ENCODE data around the gene MOGAT1. TPM values are rescaled to one million over a fixed set of nuclear protein-coding genes. Genes with fewer than 3 reads are reported as not detected.

The MOGAT1 gene
- total RNA-seq, 1 experiment from 2014 or later, result not detected

DNA sequence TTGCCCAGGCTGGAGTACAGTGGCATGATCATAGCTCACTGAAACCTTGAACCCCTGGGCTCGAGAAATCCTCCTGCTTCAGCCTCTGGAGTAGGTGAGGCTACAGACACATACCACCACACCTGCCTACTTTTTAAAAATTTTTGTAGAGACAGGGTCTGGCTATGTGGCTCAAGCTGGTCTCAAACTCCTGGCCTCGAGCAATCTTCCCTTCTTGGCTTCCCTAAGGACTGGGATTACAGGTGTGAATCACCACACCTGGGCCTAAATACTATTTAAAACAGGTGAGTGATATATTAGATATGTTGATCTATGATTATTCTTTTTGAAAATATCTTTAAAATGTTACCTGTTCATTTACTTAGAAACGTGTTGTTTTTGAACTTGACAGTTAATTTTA is 57.2 kb downstream of the MOGAT1 start:
- BruUV-seq (replicated peaks), result no TSS peak
- TF ChIP-seq, protein P1, sequence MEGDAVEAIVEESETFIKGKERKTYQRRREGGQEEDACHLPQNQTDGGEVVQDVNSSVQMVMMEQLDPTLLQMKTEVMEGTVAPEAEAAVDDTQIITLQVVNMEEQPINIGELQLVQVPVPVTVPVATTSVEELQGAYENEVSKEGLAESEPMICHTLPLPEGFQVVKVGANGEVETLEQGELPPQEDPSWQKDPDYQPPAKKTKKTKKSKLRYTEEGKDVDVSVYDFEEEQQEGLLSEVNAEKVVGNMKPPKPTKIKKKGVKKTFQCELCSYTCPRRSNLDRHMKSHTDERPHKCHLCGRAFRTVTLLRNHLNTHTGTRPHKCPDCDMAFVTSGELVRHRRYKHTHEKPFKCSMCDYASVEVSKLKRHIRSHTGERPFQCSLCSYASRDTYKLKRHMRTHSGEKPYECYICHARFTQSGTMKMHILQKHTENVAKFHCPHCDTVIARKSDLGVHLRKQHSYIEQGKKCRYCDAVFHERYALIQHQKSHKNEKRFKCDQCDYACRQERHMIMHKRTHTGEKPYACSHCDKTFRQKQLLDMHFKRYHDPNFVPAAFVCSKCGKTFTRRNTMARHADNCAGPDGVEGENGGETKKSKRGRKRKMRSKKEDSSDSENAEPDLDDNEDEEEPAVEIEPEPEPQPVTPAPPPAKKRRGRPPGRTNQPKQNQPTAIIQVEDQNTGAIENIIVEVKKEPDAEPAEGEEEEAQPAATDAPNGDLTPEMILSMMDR (IDR thresholded peaks at IDR 0.05), result no peak
- TF ChIP-seq, protein P2, sequence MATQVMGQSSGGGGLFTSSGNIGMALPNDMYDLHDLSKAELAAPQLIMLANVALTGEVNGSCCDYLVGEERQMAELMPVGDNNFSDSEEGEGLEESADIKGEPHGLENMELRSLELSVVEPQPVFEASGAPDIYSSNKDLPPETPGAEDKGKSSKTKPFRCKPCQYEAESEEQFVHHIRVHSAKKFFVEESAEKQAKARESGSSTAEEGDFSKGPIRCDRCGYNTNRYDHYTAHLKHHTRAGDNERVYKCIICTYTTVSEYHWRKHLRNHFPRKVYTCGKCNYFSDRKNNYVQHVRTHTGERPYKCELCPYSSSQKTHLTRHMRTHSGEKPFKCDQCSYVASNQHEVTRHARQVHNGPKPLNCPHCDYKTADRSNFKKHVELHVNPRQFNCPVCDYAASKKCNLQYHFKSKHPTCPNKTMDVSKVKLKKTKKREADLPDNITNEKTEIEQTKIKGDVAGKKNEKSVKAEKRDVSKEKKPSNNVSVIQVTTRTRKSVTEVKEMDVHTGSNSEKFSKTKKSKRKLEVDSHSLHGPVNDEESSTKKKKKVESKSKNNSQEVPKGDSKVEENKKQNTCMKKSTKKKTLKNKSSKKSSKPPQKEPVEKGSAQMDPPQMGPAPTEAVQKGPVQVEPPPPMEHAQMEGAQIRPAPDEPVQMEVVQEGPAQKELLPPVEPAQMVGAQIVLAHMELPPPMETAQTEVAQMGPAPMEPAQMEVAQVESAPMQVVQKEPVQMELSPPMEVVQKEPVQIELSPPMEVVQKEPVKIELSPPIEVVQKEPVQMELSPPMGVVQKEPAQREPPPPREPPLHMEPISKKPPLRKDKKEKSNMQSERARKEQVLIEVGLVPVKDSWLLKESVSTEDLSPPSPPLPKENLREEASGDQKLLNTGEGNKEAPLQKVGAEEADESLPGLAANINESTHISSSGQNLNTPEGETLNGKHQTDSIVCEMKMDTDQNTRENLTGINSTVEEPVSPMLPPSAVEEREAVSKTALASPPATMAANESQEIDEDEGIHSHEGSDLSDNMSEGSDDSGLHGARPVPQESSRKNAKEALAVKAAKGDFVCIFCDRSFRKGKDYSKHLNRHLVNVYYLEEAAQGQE (IDR thresholded peaks at IDR 0.05; ENCODE audit: insufficient read depth in 1 of 2, low read depth in 2 of 2, low read length in 1 of 2), result no peak
- no peak for TF ChIP-seq SIN3A (IDR thresholded peaks at IDR 0.05; ENCODE audit: borderline replicate concordance, insufficient read depth, low read depth, low read length)
- no peak for TF ChIP-seq POLR2AphosphoS5 (IDR thresholded peaks at IDR 0.05; ENCODE audit: low read depth, low read length)
- TF ChIP-seq TCF7L2 (IDR thresholded peaks at IDR 0.05; ENCODE audit: low read depth, low read length), result no peak
- ChIA-PET CTCF (no interaction called here), POLR2A (no interaction called here)
- intact Hi-C loops (cut with micrococcal nuclease; ENCODE audit: unreplicated experiment) (no loop called here), in situ Hi-C loops (cut with HindIII; ENCODE audit: low pct_unique_long_range_greater_than_20kb, low sequenced_read_pairs) (no loop called here)
- H3K27ac ChIP-seq (ENCODE audit: low read length), result no peak overlapping the region
- H3K4me1 ChIP-seq (ENCODE audit: control insufficient read depth, insufficient read depth, low read length), result no peaks in the 10 kb centered on the region
- no peak overlapping the region for H3K4me3 ChIP-seq (ENCODE audit: low read depth in 2 of 2, low read length in 2 of 2)
- ATAC-seq (no peak), DNase-seq (ENCODE audit: low read depth, low spot score) (no peak)
- no peaks in the 10 kb centered on the region for H3K27me3 ChIP-seq (ENCODE audit: control insufficient read depth, insufficient read depth, low read length)
- no peaks in the 10 kb centered on the region for H3K36me3 ChIP-seq (ENCODE audit: control insufficient read depth, insufficient read depth, low read length)
- H3K9me3 ChIP-seq (ENCODE audit: control insufficient read depth, insufficient read depth, low read depth, low read length), result no peaks in the 10 kb centered on the region

DNA sequence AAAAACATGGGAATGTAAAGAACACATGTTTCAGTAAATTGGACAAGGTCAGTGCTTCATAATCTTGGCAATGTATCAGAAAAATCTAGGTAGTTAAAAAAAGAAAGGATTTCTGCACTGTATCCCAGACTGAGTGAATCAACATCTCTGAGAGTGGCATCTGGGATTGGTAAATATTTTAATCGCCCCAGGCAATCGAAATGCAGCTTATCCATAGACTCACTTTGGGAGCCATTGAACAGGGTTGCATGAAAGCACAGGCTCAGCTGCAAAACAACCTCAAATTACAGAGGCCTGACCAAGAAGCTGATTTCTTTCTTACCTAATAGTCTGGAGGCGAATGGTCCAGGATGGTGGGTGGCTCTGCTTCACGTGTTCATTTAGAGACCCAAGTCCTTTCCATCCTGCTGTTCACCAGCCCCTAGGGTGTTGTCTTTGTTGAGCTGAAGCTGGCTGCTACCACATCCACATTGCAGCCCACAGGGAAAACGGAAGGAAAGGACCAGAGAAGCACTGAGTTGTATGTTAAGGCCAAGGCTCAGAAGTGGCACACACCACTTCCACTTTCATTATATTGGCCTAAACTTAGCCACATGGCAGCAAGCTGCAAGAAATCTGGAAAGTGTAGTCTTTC is 59.0 kb downstream of the MOGAT1 start:
- no peak for TF ChIP-seq TCF7L2 (IDR thresholded peaks at IDR 0.05; ENCODE audit: low read depth, low read length)
- TF ChIP-seq SIN3A (IDR thresholded peaks at IDR 0.05; ENCODE audit: borderline replicate concordance, insufficient read depth, low read depth, low read length), result no peak
- TF ChIP-seq, protein P2 (IDR thresholded peaks at IDR 0.05; ENCODE audit: insufficient read depth in 1 of 2, low read depth in 2 of 2, low read length in 1 of 2), result no peak
- no peak for TF ChIP-seq POLR2AphosphoS5 (IDR thresholded peaks at IDR 0.05; ENCODE audit: low read depth, low read length)
- TF ChIP-seq, protein P1 (IDR thresholded peaks at IDR 0.05), result no peak
- no TSS peak for BruUV-seq (replicated peaks)
- Histone ChIP-seq H3K36me3 (ENCODE audit: control insufficient read depth, insufficient read depth, low read length) (no peaks in the 10 kb centered on the region), H3K4me1 (ENCODE audit: control insufficient read depth, insufficient read depth, low read length) (no peaks in the 10 kb centered on the region), H3K27ac (ENCODE audit: low read length) (no peak overlapping the region), H3K4me3 (ENCODE audit: low read depth in 2 of 2, low read length in 2 of 2) (no peak overlapping the region), H3K27me3 (ENCODE audit: control insufficient read depth, insufficient read depth, low read length) (no peaks in the 10 kb centered on the region), H3K9me3 (ENCODE audit: control insufficient read depth, insufficient read depth, low read depth, low read length) (no peaks in the 10 kb centered on the region)
- DNase-seq (ENCODE audit: low read depth, low spot score) (no peak), ATAC-seq (no peak)
- POLR2A ChIA-PET, result no interaction called here
- CTCF ChIA-PET, result no interaction called here
- in situ Hi-C loops (cut with HindIII; ENCODE audit: low pct_unique_long_range_greater_than_20kb, low sequenced_read_pairs), result no loop called here
- intact Hi-C loops (cut with micrococcal nuclease; ENCODE audit: unreplicated experiment), result no loop called here
